ENCODE data around the gene IRF1.

IRF1 gene

DNA sequence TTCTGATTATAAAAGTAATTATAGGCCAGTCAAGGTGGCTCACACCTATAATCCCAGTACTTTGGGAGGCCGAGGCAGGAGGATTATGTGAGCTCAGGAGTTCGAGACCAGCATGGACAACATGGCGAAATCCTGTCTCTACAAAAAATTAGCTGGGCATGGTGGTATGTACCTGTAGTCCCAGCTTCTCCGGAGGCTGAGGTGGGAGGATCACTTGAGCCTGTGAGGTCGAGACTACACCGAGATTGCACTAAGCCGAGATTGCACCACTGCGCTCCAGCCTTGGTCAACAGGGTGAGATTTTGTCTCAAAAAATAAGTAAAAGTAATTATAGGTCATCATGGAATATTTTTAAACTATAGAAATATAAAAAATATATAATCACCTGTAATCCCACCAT, 18.1 kb downstream of the IRF1 start:
- H3K4me3 ChIP-seq (ENCODE audit: low read depth, low read length), result no peak overlapping the region
- no peak for DNase-seq (ENCODE audit: low read depth)
- TF ChIP-seq, protein P1, sequence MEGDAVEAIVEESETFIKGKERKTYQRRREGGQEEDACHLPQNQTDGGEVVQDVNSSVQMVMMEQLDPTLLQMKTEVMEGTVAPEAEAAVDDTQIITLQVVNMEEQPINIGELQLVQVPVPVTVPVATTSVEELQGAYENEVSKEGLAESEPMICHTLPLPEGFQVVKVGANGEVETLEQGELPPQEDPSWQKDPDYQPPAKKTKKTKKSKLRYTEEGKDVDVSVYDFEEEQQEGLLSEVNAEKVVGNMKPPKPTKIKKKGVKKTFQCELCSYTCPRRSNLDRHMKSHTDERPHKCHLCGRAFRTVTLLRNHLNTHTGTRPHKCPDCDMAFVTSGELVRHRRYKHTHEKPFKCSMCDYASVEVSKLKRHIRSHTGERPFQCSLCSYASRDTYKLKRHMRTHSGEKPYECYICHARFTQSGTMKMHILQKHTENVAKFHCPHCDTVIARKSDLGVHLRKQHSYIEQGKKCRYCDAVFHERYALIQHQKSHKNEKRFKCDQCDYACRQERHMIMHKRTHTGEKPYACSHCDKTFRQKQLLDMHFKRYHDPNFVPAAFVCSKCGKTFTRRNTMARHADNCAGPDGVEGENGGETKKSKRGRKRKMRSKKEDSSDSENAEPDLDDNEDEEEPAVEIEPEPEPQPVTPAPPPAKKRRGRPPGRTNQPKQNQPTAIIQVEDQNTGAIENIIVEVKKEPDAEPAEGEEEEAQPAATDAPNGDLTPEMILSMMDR (conservative IDR thresholded peaks at IDR 0.05; ENCODE audit: low read depth, low read length), result no peak

DNA sequence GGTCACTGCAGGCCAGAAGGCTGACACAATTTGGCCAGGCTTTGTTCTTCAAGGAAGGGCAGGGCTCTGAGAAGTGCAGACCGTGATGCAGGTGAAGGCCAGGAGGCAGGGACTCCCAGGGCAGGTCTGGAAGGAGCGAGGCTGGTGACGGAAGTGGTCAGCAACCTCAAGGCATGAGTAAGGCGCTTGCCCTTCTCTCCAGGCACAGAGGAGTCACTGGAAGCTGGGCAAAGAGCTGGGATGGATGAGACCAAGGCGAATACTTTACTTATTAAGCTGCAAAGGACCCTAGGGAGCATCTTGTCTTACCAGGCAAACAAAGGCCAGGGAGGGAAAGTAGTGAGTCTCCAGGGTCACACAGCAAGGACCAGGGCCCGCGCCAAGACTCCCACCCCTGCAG, 18.6 kb downstream of the IRF1 start:
- no peak for DNase-seq (ENCODE audit: low read depth)
- TF ChIP-seq, protein P1 (conservative IDR thresholded peaks at IDR 0.05; ENCODE audit: low read depth, low read length), result no peak
- no peak overlapping the region for H3K4me3 ChIP-seq (ENCODE audit: low read depth, low read length)

DNA sequence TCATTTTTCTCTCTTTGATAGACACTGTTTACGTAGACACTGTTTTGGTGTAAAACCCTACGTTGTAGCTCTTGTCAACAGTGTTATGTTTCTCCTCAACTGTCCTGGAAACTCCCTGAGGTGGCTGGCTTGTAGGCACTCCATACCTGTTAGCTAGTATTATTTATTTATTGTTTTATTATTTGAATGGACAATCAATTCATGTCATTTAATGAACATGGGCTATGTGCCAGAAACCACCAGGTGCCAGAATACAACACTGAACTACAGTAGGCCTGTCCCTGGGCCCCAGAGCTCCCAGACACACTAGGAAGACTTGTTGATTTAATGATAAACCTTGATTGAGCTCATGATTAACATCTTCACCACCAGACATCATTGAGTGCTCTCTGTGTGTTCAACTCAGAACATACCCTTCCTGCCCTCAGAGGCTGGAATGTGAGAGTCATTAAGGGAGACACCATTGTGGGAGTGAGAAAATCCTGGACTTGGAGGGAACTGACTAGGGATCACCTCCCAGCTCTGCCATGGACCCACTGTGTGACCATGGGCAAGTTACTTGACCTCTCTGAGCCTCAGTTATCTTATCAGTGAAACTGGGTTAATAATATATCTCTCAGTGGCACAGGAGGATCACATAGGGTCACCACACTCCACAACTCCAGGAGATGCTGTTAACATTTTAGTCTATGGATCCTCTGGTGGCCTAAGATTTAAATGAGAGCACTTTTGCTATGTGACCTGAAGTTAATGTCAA, 19.2 kb downstream of the IRF1 start:
- no peak for DNase-seq (ENCODE audit: low read depth)
- TF ChIP-seq, protein P1 (conservative IDR thresholded peaks at IDR 0.05; ENCODE audit: low read depth, low read length), result no peak
- no peak overlapping the region for H3K4me3 ChIP-seq (ENCODE audit: low read depth, low read length)

DNA sequence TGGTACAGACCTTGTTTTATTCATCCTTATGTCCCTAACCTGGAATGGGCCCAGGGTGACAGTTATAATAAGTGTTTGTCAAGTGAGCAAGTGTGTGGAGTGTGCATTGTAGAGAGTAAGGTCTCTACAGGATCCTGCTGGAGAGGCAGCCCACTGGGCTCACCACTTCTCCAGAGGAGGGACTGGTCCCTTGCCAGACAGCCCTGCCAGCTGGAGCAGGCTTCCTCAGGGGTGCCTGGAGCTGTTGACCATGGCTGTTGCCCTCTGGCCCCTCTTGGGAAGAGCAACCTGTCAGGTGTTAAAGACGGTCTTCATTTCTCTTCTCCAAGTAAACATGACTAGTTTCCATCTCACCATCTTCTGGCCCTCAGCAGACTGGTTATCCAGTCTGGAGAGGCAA, 20.0 kb downstream of the IRF1 start:
- DNase-seq (ENCODE audit: low read depth), result no peak
- no peak overlapping the region for H3K4me3 ChIP-seq (ENCODE audit: low read depth, low read length)
- TF ChIP-seq, protein P1 (conservative IDR thresholded peaks at IDR 0.05; ENCODE audit: low read depth, low read length), result no peak

DNA sequence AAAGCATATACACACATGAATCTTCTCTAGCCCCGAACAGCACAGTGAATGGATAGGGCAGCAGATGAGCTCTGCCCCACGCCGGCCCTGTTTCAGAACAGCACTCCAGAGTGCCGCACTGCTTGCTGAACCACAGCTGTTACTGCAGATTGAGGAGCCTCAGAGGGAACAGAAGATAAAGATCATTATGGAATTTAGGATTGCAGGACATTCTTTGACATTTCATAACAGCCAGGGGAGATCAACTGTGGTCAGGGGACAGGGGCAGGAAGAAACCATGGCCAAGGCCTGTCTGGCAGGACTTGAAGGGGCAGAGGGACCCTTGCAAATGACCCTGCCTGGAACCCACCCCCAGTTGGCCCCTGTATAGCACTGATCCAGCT, 20.6 kb downstream of the IRF1 start:
- TF ChIP-seq, protein P1 (conservative IDR thresholded peaks at IDR 0.05; ENCODE audit: low read depth, low read length), result peak; percentile 16

DNA sequence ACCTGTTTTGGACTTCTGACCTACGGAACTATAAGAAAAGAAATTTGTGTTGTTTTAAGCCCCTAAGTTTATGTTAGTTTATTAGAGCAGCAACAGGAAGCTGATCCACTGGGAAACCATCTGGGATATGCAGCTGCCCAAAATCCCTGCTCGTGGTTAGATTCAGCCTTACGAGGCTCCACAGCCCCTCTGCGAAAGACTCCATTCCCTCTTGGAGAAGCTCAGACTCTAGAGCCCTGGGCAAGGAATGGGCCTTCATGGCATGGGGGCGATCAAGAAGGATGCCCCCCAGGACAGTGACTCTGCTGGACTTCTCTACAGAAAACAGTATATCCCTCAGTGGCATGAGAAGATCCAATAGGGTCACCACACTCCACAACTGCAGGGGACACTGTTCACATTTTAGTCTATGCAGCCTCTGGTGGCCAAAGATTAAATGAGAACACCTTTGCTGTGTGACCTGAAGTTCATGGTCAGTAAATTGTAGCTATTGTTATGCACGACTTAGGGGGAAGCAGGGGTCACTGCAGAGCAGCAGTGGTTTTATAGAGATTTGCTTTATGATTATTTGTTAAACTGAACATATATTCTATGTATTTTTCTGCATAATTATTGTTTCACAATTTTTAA, 21.1 kb downstream of the IRF1 start:
- H3K4me3 ChIP-seq (ENCODE audit: low read depth, low read length), result no peak overlapping the region
- TF ChIP-seq, protein P1 (conservative IDR thresholded peaks at IDR 0.05; ENCODE audit: low read depth, low read length), result peak; percentile 1
- no peak for DNase-seq (ENCODE audit: low read depth)

More for the DNA sequence above, 20.6 kb downstream of the IRF1 start:
- DNase-seq (ENCODE audit: low read depth), result peak; percentile 75
- no peak overlapping the region for H3K4me3 ChIP-seq (ENCODE audit: low read depth, low read length)
